Osteocyte (in vitro differentiated cells): ENCODE results near the gene DOK7. TPM values are rescaled to one million over a fixed set of nuclear protein-coding genes. Genes with fewer than 3 reads are reported as not detected.
A peak's percentile ranks its signal among the peaks of the same experiment; 100 is the strongest.
"Not testable (repeated sequence)": the region's sequence is repeated elsewhere in the genome, so short reads cannot be mapped to it uniquely, and the experiment has no call there.

Experiments
- DNase-seq: peaks from one replicate; pipeline ENCODE4 v3.0.0; 2021; ENCODE audit warnings: mixed read lengths; ENCODE audit not compliant: unreplicated experiment; ENCODE audit errors: extremely low spot score
- H3K27ac Mint-ChIP-seq: one replicate; pipeline ENCODE4 v1.8.0; 2021; ENCODE audit warnings: mild to moderate bottlenecking, mixed read lengths; ENCODE audit not compliant: unreplicated experiment
- H3K27me3 Mint-ChIP-seq: one replicate; pipeline ENCODE4 v1.8.0; 2021; ENCODE audit warnings: mixed read lengths; ENCODE audit not compliant: unreplicated experiment
- H3K36me3 Mint-ChIP-seq: one replicate; pipeline ENCODE4 v1.8.0; 2021; ENCODE audit warnings: mixed read lengths; ENCODE audit not compliant: unreplicated experiment
- H3K4me1 Mint-ChIP-seq: one replicate; pipeline ENCODE4 v1.8.0; 2021; ENCODE audit warnings: mixed read lengths; ENCODE audit not compliant: unreplicated experiment
- H3K4me3 Mint-ChIP-seq: one replicate; pipeline ENCODE4 v1.8.0; 2021; ENCODE audit warnings: mild to moderate bottlenecking, moderate library complexity, mixed read lengths; ENCODE audit not compliant: unreplicated experiment
- H3K9me3 Mint-ChIP-seq: one replicate; pipeline ENCODE4 v1.8.0; 2021; ENCODE audit warnings: mixed read lengths; ENCODE audit not compliant: unreplicated experiment
- total RNA-seq: library from RNA; stranded (reverse); gene quantifications from 2 replicates; pipeline ENCODE4 v1.2.1, GENCODE V29; 2021
- TF ChIP-seq, protein P1 (sequence below): fragments of 200-600 bp; sonication (generic); IDR thresholded peaks from 2 replicates; pipeline ENCODE4 v1.5.0; 2021; ENCODE audit warnings: antibody characterized with exemption, mild to moderate bottlenecking, moderate library complexity

Gene DOK7
- total RNA-seq, 1 donor from 2014 or later: not detected

DNA sequence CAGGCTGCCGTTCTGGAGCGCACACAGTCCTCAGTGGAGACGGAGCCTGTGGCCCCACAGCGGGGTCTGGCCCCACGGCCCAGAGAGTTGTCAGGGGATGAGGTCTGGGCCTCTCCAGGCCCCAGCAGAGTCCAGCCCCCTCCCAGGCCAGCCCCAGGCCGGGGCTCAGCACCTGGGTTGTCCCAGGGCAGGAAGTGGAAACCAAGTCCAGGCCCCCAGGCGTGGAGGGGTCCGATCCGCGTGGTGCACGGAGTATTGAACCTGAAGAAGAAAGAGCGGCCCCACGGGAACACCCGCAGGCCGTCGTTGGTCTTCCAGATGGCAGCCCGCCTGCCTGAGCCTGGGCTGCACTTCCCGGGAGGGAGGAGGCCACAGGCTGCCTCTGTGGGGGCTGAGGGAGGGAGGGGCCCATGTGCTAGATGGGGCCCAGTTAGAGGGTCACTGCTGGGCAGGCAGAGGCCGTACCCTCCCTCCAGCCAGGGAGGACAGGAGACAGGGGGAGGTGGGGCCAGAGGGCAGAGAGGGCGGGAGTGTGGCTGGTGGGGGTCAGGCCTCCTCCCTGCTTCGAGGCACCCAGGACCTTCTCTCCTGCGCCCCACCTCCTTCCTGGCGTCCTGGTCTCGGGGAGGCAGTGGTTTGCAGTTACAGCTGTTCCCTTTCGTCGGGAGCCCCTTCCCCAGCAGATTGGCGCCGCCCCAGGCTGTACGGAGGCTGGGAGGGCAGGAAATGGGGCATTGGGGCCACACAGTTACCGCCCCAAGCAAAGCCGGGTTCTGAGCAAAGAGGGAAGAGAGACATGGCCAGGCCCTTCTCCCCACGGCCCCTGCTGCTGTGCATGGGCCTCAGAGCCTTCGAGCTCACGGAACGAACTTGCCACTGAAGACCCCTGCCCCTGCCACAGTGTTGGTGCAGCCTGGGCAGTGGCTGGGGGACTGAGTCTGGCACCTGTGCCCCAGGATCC, 13.3 kb upstream of the DOK7 start:
- peaks cover 3% of the 10 kb centered on the region for H3K9me3 Mint-ChIP-seq
- no peaks in the 10 kb centered on the region for H3K36me3 Mint-ChIP-seq
- TF ChIP-seq, protein P1, sequence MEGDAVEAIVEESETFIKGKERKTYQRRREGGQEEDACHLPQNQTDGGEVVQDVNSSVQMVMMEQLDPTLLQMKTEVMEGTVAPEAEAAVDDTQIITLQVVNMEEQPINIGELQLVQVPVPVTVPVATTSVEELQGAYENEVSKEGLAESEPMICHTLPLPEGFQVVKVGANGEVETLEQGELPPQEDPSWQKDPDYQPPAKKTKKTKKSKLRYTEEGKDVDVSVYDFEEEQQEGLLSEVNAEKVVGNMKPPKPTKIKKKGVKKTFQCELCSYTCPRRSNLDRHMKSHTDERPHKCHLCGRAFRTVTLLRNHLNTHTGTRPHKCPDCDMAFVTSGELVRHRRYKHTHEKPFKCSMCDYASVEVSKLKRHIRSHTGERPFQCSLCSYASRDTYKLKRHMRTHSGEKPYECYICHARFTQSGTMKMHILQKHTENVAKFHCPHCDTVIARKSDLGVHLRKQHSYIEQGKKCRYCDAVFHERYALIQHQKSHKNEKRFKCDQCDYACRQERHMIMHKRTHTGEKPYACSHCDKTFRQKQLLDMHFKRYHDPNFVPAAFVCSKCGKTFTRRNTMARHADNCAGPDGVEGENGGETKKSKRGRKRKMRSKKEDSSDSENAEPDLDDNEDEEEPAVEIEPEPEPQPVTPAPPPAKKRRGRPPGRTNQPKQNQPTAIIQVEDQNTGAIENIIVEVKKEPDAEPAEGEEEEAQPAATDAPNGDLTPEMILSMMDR: no peak
- H3K4me1 Mint-ChIP-seq: peaks cover 4% of the 10 kb centered on the region
- no peaks in the 10 kb centered on the region for H3K27me3 Mint-ChIP-seq
- H3K4me3 Mint-ChIP-seq: no peak overlapping the region
- H3K27ac Mint-ChIP-seq: no peak overlapping the region
- no peak for DNase-seq

DNA sequence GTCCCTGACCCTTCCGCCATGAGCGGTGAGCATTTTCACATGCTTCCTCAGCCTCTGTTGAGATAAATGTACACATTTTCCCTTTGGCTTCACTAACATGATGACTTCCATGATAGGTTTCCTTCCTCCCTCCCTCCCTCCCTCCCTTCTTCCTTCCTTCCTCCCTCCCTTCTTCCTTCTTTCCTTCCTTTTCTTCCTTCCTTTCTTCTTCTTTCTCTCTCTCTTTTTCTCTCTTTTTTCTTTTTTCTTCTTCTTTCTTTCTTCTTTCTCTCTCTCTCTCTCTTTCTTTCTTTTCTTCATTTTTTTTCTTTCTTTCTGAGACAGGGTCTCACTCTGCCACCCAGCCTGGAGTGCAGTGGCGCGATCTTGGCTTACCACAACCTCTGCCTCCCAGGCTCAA, 12.5 kb upstream of the DOK7 start:
- DNase-seq: no peak
- no peak overlapping the region for H3K4me3 Mint-ChIP-seq
- peaks cover 11% of the 10 kb centered on the region for H3K9me3 Mint-ChIP-seq
- peaks cover 4% of the 10 kb centered on the region for H3K4me1 Mint-ChIP-seq
- TF ChIP-seq, protein P1: no peak
- no peaks in the 10 kb centered on the region for H3K27me3 Mint-ChIP-seq
- no peaks in the 10 kb centered on the region for H3K36me3 Mint-ChIP-seq
- H3K27ac Mint-ChIP-seq: no peak overlapping the region

DNA sequence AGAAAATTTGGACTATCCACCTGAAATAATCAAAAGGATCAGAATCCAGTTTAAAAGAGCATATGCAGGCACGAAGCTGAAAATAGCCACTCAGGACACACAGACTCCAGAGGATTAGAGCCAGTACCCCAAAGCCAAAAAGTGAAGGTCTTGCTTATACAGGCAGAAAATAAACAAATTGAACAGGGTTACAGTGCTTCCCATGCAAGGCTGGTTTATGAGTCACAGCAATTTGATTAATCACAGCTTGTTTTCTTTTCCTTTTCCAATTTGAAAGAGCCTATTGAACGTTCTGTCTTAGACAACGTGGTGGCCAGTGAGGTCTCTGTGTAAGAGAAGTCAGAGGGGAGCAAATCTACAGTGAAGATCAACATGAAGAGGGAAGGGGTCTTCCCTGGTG, 11.2 kb upstream of the DOK7 start:
- no peaks in the 10 kb centered on the region for H3K36me3 Mint-ChIP-seq
- peaks cover 13% of the 10 kb centered on the region for H3K9me3 Mint-ChIP-seq
- no peak overlapping the region for H3K4me3 Mint-ChIP-seq
- TF ChIP-seq, protein P1: no peak
- no peak overlapping the region for H3K27ac Mint-ChIP-seq
- H3K4me1 Mint-ChIP-seq: peaks cover 4% of the 10 kb centered on the region
- no peak for DNase-seq
- no peaks in the 10 kb centered on the region for H3K27me3 Mint-ChIP-seq

DNA sequence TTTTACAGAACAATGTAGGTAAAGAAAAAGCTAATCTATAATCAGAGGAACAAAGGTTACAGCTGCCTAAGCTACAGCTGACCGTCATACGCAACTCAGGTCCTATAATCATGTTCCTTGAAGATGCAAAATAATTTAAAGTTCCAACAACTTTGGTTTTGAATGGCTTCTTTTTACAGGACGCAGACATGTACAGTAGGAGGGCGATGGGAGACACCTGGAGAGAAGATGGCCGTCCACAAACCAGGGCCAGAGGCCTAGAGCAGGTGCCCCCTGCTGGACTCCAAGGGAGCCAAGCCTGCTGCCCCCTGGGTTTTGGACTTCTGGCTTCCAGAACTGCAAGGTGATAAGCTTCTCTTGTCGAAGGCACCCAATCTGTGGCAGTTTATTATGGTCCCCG, 10.7 kb upstream of the DOK7 start:
- peaks cover 4% of the 10 kb centered on the region for H3K4me1 Mint-ChIP-seq
- H3K4me3 Mint-ChIP-seq: no peak overlapping the region
- peaks cover 13% of the 10 kb centered on the region for H3K9me3 Mint-ChIP-seq
- H3K36me3 Mint-ChIP-seq: no peaks in the 10 kb centered on the region
- no peaks in the 10 kb centered on the region for H3K27me3 Mint-ChIP-seq
- TF ChIP-seq, protein P1: peak; percentile 35
- no peak overlapping the region for H3K27ac Mint-ChIP-seq
- DNase-seq: no peak

DNA sequence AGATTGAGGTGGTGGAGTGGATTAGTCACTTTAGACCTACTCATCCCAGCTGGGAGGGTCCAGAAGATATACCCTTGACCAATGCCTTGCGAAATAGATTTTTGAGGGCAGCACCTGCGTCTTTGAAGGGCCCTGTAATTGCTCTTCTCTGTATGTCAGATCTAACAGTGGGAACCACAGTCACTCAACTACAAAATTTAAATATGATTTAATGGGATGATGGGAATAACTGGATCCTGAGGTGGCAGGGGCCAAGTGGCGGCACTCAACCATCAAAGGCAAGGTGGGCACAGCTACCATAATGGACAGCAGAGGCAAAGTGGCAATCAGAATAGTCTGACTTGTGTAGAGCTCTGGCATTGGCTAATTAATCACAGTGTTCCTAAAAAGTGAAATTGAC, 7.5 kb upstream of the DOK7 start:
- not testable (repeated sequence) for H3K4me3 Mint-ChIP-seq, H3K36me3 Mint-ChIP-seq, DNase-seq, H3K27ac Mint-ChIP-seq, H3K4me1 Mint-ChIP-seq
- Mint-ChIP-seq H3K9me3 (peaks cover 16% of the 10 kb centered on the region), H3K27me3 (peaks cover 11% of the 10 kb centered on the region)
